Measurements from ENCODE around the gene JOSD2. TPM values are rescaled to one million over a fixed set of nuclear protein-coding genes. Genes with fewer than 3 reads are reported as not detected.

JOSD2 gene
- polyA plus RNA-seq, 1 experiment, result 19.6 TPM

- CTCF ChIA-PET, result interaction anchor here (1.3 kb wide), 1 partner anchor 33 kb away, joined by 4 read pairs; no protein-coding TSS in a partner anchor
Observed at GRCh38 chr19:50522881-50523280, 11.9 kb upstream of the JOSD2 start.

GRCh38 chr19:50520822-50521465 lies 10.0 kb upstream of the JOSD2 start:
- no peak overlapping the region for H3K4me3 ChIP-seq (ENCODE audit: low read depth, low read length)
- H3K27ac ChIP-seq (ENCODE audit: low read depth, low read length), result no peak overlapping the region
- ChIA-PET POLR2A (no interaction called here), CTCF (no interaction called here)
- DNase-seq (ENCODE audit: low read depth, low spot score), result no peak
- no peak for TF ChIP-seq CTCF (IDR thresholded peaks at IDR 0.05; ENCODE audit: low read depth, low read length)
- peaks cover 20% of the 10 kb centered on the region; the same call in 1 of the 2 replicates for H3K9me3 ChIP-seq (ENCODE audit: control insufficient read depth, insufficient read depth, low read length)
- no peaks in the 10 kb centered on the region for H3K27me3 ChIP-seq (ENCODE audit: control insufficient read depth, insufficient read depth, low read length)

More at GRCh38 chr19:50522881-50523280, 11.9 kb upstream of the JOSD2 start:
- Histone ChIP-seq H3K4me3 (ENCODE audit: low read depth, low read length) (no peak overlapping the region), H3K27me3 (ENCODE audit: control insufficient read depth, insufficient read depth, low read length) (no peaks in the 10 kb centered on the region), H3K9me3 (ENCODE audit: control insufficient read depth, insufficient read depth, low read length) (peaks cover 15% of the 10 kb centered on the region; the same call in 1 of the 2 replicates), H3K27ac (ENCODE audit: low read depth, low read length) (no peak overlapping the region)
- TF ChIP-seq CTCF (IDR thresholded peaks at IDR 0.05; ENCODE audit: low read depth, low read length), result no peak
- no peak for DNase-seq (ENCODE audit: low read depth, low spot score)
- POLR2A ChIA-PET, result interaction anchor here (0.6 kb wide), 1 partner anchor 11 kb away, joined by 3 read pairs; no protein-coding TSS in a partner anchor

- Histone ChIP-seq H3K27ac (ENCODE audit: low read depth, low read length) (no peak overlapping the region), H3K27me3 (ENCODE audit: control insufficient read depth, insufficient read depth, low read length) (no peaks in the 10 kb centered on the region), H3K4me3 (ENCODE audit: low read depth, low read length) (no peak overlapping the region), H3K9me3 (ENCODE audit: control insufficient read depth, insufficient read depth, low read length) (peaks cover 20% of the 10 kb centered on the region; the same call in 1 of the 2 replicates)
- ChIA-PET CTCF (interaction anchor here (1.0 kb wide), 1 partner anchor 38 kb away, joined by 3 read pairs; no protein-coding TSS in a partner anchor), POLR2A (no interaction called here)
- no peak for TF ChIP-seq CTCF (IDR thresholded peaks at IDR 0.05; ENCODE audit: low read depth, low read length)
- DNase-seq (ENCODE audit: low read depth, low spot score), result no peak
Observed at GRCh38 chr19:50519006-50519575, 8.1 kb upstream of the JOSD2 start.

GRCh38 chr19:50518091-50519005 lies 7.4 kb upstream of the JOSD2 start:
- CTCF ChIA-PET, result interaction anchor here (1.0 kb wide), 1 partner anchor 39 kb away, joined by 3 read pairs; no protein-coding TSS in a partner anchor
- POLR2A ChIA-PET, result no interaction called here

More at GRCh38 chr19:50518091-50519005, 7.4 kb upstream of the JOSD2 start:
- no peak overlapping the region for H3K27ac ChIP-seq (ENCODE audit: low read depth, low read length)
- peaks cover 20% of the 10 kb centered on the region; the same call in 1 of the 2 replicates for H3K9me3 ChIP-seq (ENCODE audit: control insufficient read depth, insufficient read depth, low read length)
- H3K27me3 ChIP-seq (ENCODE audit: control insufficient read depth, insufficient read depth, low read length), result no peaks in the 10 kb centered on the region
- no peak for DNase-seq (ENCODE audit: low read depth, low spot score)
- TF ChIP-seq CTCF (IDR thresholded peaks at IDR 0.05; ENCODE audit: low read depth, low read length), result no peak
- H3K4me3 ChIP-seq (ENCODE audit: low read depth, low read length), result no peak overlapping the region
